HUES64 (cell line): Measurements from ENCODE around the gene MSX2.

Source experiments
- H3K27ac ChIP-seq: 2 replicates; pipeline ENCODE4 v1.7.0; 2013; ENCODE audit warnings: low read depth, low read length, inconsistent platforms
- H3K27me3 ChIP-seq: 2 replicates; pipeline ENCODE4 v1.6.1; 2013; ENCODE audit warnings: mild to moderate bottlenecking, low read length; ENCODE audit not compliant: insufficient read depth
- H3K36me3 ChIP-seq: 2 replicates; pipeline ENCODE4 v1.6.1; 2013; ENCODE audit warnings: mild to moderate bottlenecking, low read length; ENCODE audit not compliant: insufficient read depth
- H3K4me1 ChIP-seq: 2 replicates; pipeline ENCODE4 v1.6.1; 2013; ENCODE audit warnings: mild to moderate bottlenecking, low read length, moderate library complexity; ENCODE audit not compliant: insufficient read depth
- H3K4me3 ChIP-seq: 2 replicates; pipeline ENCODE4 v1.5.1; 2013; ENCODE audit warnings: mild to moderate bottlenecking, low read length, moderate library complexity
- H3K9ac ChIP-seq: 2 replicates; pipeline ENCODE4 v1.6.1; 2013; ENCODE audit warnings: mild to moderate bottlenecking, low read depth, low read length
- H3K9me3 ChIP-seq: 2 replicates; pipeline ENCODE4 v1.6.1; 2013; ENCODE audit warnings: low read depth, low read length; ENCODE audit not compliant: insufficient read depth
- WGBS: fragments of 150-250, 120-280 bp; methylation state at CpG from one replicate; pipeline ENCODE4 v1.1.7; 2013; ENCODE audit warnings: missing lambda C conversion rate; 5-methylcytosine and 5-hydroxymethylcytosine counted together

MSX2 gene

GRCh38 chr5:174735498-174736330, 11.3 kb downstream of the MSX2 start:
- no peaks in the 10 kb centered on the region for H3K9me3 ChIP-seq
- peaks cover 51% of the 10 kb centered on the region for H3K4me1 ChIP-seq
- H3K4me3 ChIP-seq, result peak overlapping the region; percentile 51
- peak overlapping the region; percentile 10; the same call in 1 of the 2 replicates for H3K27ac ChIP-seq
- H3K9ac ChIP-seq, result no peak overlapping the region
- H3K36me3 ChIP-seq, result peaks cover 1% of the 10 kb centered on the region; the same call in 1 of the 2 replicates
- under 1% methylated on average over 54 of the region's 54 CpGs for WGBS
- H3K27me3 ChIP-seq, result peaks cover 78% of the 10 kb centered on the region

- Histone ChIP-seq H3K9ac (no peak overlapping the region), H3K9me3 (no peaks in the 10 kb centered on the region), H3K27ac (no peak overlapping the region), H3K4me1 (peaks cover 45% of the 10 kb centered on the region), H3K36me3 (no peaks in the 10 kb centered on the region), H3K27me3 (peaks cover 71% of the 10 kb centered on the region), H3K4me3 (peak overlapping the region; percentile 51)
- 22% methylated on average over 4 of the region's 4 CpGs for WGBS
Measured at GRCh38 chr5:174736331-174736721, 11.9 kb downstream of the MSX2 start.

GRCh38 chr5:174736777-174737176, 12.4 kb downstream of the MSX2 start:
- WGBS, result 81% methylated on average over 1 of the region's 1 CpG
- Histone ChIP-seq H3K27ac (no peak overlapping the region), H3K27me3 (peaks cover 67% of the 10 kb centered on the region), H3K4me1 (peaks cover 41% of the 10 kb centered on the region), H3K9ac (no peak overlapping the region), H3K36me3 (no peaks in the 10 kb centered on the region), H3K9me3 (no peaks in the 10 kb centered on the region), H3K4me3 (no peak overlapping the region)

GRCh38 chr5:174737330-174737729, 12.9 kb downstream of the MSX2 start:
- no peak overlapping the region for H3K27ac ChIP-seq
- no peak overlapping the region for H3K4me3 ChIP-seq
- H3K9ac ChIP-seq, result no peak overlapping the region
- no peaks in the 10 kb centered on the region for H3K36me3 ChIP-seq
- WGBS, result 65% methylated on average over 15 of the region's 15 CpGs
- peaks cover 38% of the 10 kb centered on the region for H3K4me1 ChIP-seq
- peaks cover 61% of the 10 kb centered on the region for H3K27me3 ChIP-seq
- H3K9me3 ChIP-seq, result no peaks in the 10 kb centered on the region

- Histone ChIP-seq H3K4me1 (peaks cover 10% of the 10 kb centered on the region; the same call in 1 of the 2 replicates), H3K9ac (no peak overlapping the region), H3K27ac (no peak overlapping the region), H3K27me3 (peaks cover 35% of the 10 kb centered on the region), H3K4me3 (no peak overlapping the region), H3K9me3 (no peaks in the 10 kb centered on the region), H3K36me3 (no peaks in the 10 kb centered on the region)
- WGBS, result over 99% methylated on average over 5 of the region's 5 CpGs
Measured at GRCh38 chr5:174741352-174741751, 17.0 kb downstream of the MSX2 start.

GRCh38 chr5:174744896-174745295, 20.5 kb downstream of the MSX2 start:
- Histone ChIP-seq H3K4me1 (peaks cover 3% of the 10 kb centered on the region; the same call in 1 of the 2 replicates), H3K27me3 (peaks cover 40% of the 10 kb centered on the region), H3K36me3 (no peaks in the 10 kb centered on the region), H3K9ac (no peak overlapping the region), H3K4me3 (no peak overlapping the region), H3K27ac (no peak overlapping the region), H3K9me3 (no peaks in the 10 kb centered on the region)
- WGBS, result 85% methylated on average over 2 of the region's 2 CpGs

GRCh38 chr5:174745590-174746103, 21.3 kb downstream of the MSX2 start:
- no peaks in the 10 kb centered on the region for H3K9me3 ChIP-seq
- H3K4me1 ChIP-seq, result peaks cover 6% of the 10 kb centered on the region; the same call in 1 of the 2 replicates
- H3K9ac ChIP-seq, result no peak overlapping the region
- H3K27ac ChIP-seq, result no peak overlapping the region
- no peak overlapping the region for H3K4me3 ChIP-seq
- no peaks in the 10 kb centered on the region for H3K36me3 ChIP-seq
- H3K27me3 ChIP-seq, result peaks cover 47% of the 10 kb centered on the region
- WGBS, result 85% methylated on average over 8 of the region's 8 CpGs

- H3K4me1 ChIP-seq, result peaks cover 8% of the 10 kb centered on the region; the same call in 1 of the 2 replicates
- H3K9me3 ChIP-seq, result no peaks in the 10 kb centered on the region
- no peak overlapping the region for H3K27ac ChIP-seq
- H3K4me3 ChIP-seq, result peak overlapping the region; percentile 80
- peaks cover 66% of the 10 kb centered on the region for H3K27me3 ChIP-seq
- WGBS, result 0% methylated on average over 2 of the region's 3 CpGs
- H3K9ac ChIP-seq, result no peak overlapping the region
- H3K36me3 ChIP-seq, result no peaks in the 10 kb centered on the region
Measured at GRCh38 chr5:174750711-174751110, 26.3 kb downstream of the MSX2 start.

GRCh38 chr5:174751154-174752000, 27.0 kb downstream of the MSX2 start:
- Histone ChIP-seq H3K36me3 (no peaks in the 10 kb centered on the region), H3K27me3 (peaks cover 66% of the 10 kb centered on the region), H3K4me1 (peaks cover 6% of the 10 kb centered on the region; the same call in 1 of the 2 replicates), H3K27ac (no peak overlapping the region), H3K4me3 (peak overlapping the region; percentile 80), H3K9ac (peak overlapping the region; percentile 73), H3K9me3 (no peaks in the 10 kb centered on the region)
- WGBS, result 1% methylated on average over 89 of the region's 89 CpGs

GRCh38 chr5:174752121-174752520, 27.7 kb downstream of the MSX2 start:
- H3K9me3 ChIP-seq, result no peaks in the 10 kb centered on the region
- peaks cover 66% of the 10 kb centered on the region for H3K27me3 ChIP-seq
- H3K4me3 ChIP-seq, result peak overlapping the region; percentile 80
- peaks cover 6% of the 10 kb centered on the region; the same call in 1 of the 2 replicates for H3K4me1 ChIP-seq
- no peak overlapping the region for H3K9ac ChIP-seq
- no peaks in the 10 kb centered on the region for H3K36me3 ChIP-seq
- WGBS, result 92% methylated on average over 4 of the region's 5 CpGs
- H3K27ac ChIP-seq, result no peak overlapping the region

GRCh38 chr5:174755106-174755505, 30.7 kb downstream of the MSX2 start:
- H3K9ac ChIP-seq, result no peak overlapping the region
- H3K27ac ChIP-seq, result no peak overlapping the region
- 83% methylated on average over 2 of the region's 2 CpGs for WGBS
- H3K27me3 ChIP-seq, result peaks cover 38% of the 10 kb centered on the region
- H3K36me3 ChIP-seq, result no peaks in the 10 kb centered on the region
- no peak overlapping the region for H3K4me3 ChIP-seq
- H3K4me1 ChIP-seq, result peaks cover 6% of the 10 kb centered on the region; the same call in 1 of the 2 replicates
- no peaks in the 10 kb centered on the region for H3K9me3 ChIP-seq
